Liver (tissue), 9 donors: ENCODE data around the gene CCS. TPM values are rescaled to one million over a fixed set of nuclear protein-coding genes. Genes with fewer than 3 reads are reported as not detected.

Experiments used
- DNase-seq: peaks from one replicate; pipeline ENCODE4 v3.0.0-alpha.2; 2017; ENCODE audit warnings: low spot score
- H3K27ac ChIP-seq, 2 donors: one replicate each; pipeline ENCODE4 v1.7.0; 2013; ENCODE audit warnings: inconsistent platforms in 2 of 2, low read length in 2 of 2, control low read depth in 1 of 2, low read depth in 1 of 2, mild to moderate bottlenecking in 1 of 2
- H3K27me3 ChIP-seq, 4 donors: one replicate each; pipeline versions ENCODE4 v1.6.1 to v1.7.0; 2013; ENCODE audit warnings: low read length in 3 of 4, inconsistent platforms in 1 of 4, mild to moderate bottlenecking in 1 of 4, moderate library complexity in 1 of 4; ENCODE audit not compliant: control insufficient read depth in 4 of 4, insufficient read depth in 4 of 4
- H3K36me3 ChIP-seq, 4 donors: one replicate each; pipeline versions ENCODE4 v1.6.1 to v1.7.0; 2013; ENCODE audit warnings: low read length in 3 of 4, mild to moderate bottlenecking in 3 of 4, low read depth in 1 of 4, moderate library complexity in 1 of 4; ENCODE audit not compliant: control insufficient read depth in 4 of 4, insufficient read depth in 3 of 4
- H3K4me1 ChIP-seq, 4 donors: one replicate each; pipeline versions ENCODE4 v1.6.1 to v1.7.0; 2013; ENCODE audit warnings: low read length in 3 of 4, mild to moderate bottlenecking in 3 of 4, moderate library complexity in 1 of 4; ENCODE audit not compliant: control insufficient read depth in 4 of 4, insufficient read depth in 4 of 4
- H3K4me3 ChIP-seq, 3 donors: one replicate each; pipeline versions ENCODE4 v1.6.1 to v1.7.0; 2013; ENCODE audit warnings: low read length in 3 of 3, control low read depth in 1 of 3, low read depth in 1 of 3, mild to moderate bottlenecking in 1 of 3
- H3K9ac ChIP-seq, 2 donors: one replicate each; pipeline ENCODE4 v1.7.0; 2013; ENCODE audit warnings: low read length in 2 of 2, mild to moderate bottlenecking in 2 of 2, moderate library complexity in 2 of 2, control low read depth in 1 of 2, low read depth in 1 of 2
- H3K9me3 ChIP-seq, 4 donors: one replicate each; pipeline versions ENCODE4 v1.6.1 to v1.7.0; 2013; ENCODE audit warnings: low read length in 3 of 4; ENCODE audit not compliant: control insufficient read depth in 4 of 4
- CTCF ChIP-seq: fragments of 150-350 bp; IDR thresholded peaks from 2 replicates; pipeline ENCODE4 v1.5.1; 2017; ENCODE audit warnings: improper control_type of control experiment, low read depth, low read length; ENCODE audit not compliant: missing input control
- EGR1 ChIP-seq, 2 donors: IDR thresholded peaks; 2 replicates each; pipeline ENCODE4 v1.6.1; 2016 to 2018; ENCODE audit warnings: antibody characterized with exemption in 2 of 2, low read depth in 2 of 2
- FOXA1 ChIP-seq: IDR thresholded peaks from 2 replicates; pipeline ENCODE4 v1.6.1; 2016; ENCODE audit warnings: antibody characterized with exemption
- FOXA2 ChIP-seq: IDR thresholded peaks from 2 replicates; pipeline ENCODE4 v1.6.1; 2016; ENCODE audit warnings: antibody characterized with exemption
- HNF4A ChIP-seq, 2 donors: conservative IDR thresholded peaks; 2 replicates each; pipeline ENCODE4 v1.6.1; 2016; ENCODE audit warnings: antibody characterized with exemption in 2 of 2, mild to moderate bottlenecking in 2 of 2
- MAX ChIP-seq: IDR thresholded peaks from 2 replicates; pipeline ENCODE4 v1.6.1; 2016; ENCODE audit warnings: antibody characterized with exemption
- NR2F2 ChIP-seq: IDR thresholded peaks from 2 replicates; pipeline ENCODE4 v1.6.1; 2016; ENCODE audit warnings: antibody characterized with exemption
- RXRA ChIP-seq, 2 donors: IDR thresholded peaks; 2 replicates each; pipeline ENCODE4 v1.6.1; 2017 to 2018; ENCODE audit warnings: antibody characterized with exemption in 2 of 2, mild to moderate bottlenecking in 1 of 2
- SP1 ChIP-seq: IDR thresholded peaks from 2 replicates; pipeline ENCODE4 v1.6.1; 2018; ENCODE audit warnings: antibody characterized with exemption, mild to moderate bottlenecking
- TAF1 ChIP-seq: conservative IDR thresholded peaks from 2 replicates; pipeline ENCODE4 v1.6.1; 2016; ENCODE audit warnings: antibody characterized with exemption, mild to moderate bottlenecking
- YY1 ChIP-seq: IDR thresholded peaks from 2 replicates; pipeline ENCODE4 v1.6.1; 2016; ENCODE audit warnings: antibody characterized with exemption, mild to moderate bottlenecking
- WGBS: extraction: QIAGEN DNeasy Blood & Tissue Kit; methylation state at CpG from one replicate; pipeline ENCODE4 v1.1.7; 2013; 5-methylcytosine and 5-hydroxymethylcytosine counted together
- polyA plus RNA-seq, 2 donors: library from polyadenylated mRNA; stranded (reverse) in 1 of 2; unstranded in 1 of 2; fragments of 200-250 nt in 1 of 2; fragments of >200 nt in 1 of 2; fragmentation: Nextera tagmentation in 1 of 2; extraction: Ambion mirVana in 1 of 2; gene quantifications; one replicate each; pipeline versions ENCODE4 v1.2.1 to v1.2.3, GENCODE V29; 2013 to 2015
- total RNA-seq, 2 donors: library from RNA; depleted of rRNA; stranded (reverse); fragments of >200 nt; gene quantifications; one replicate each; pipeline ENCODE4 v1.2.3, GENCODE V29; 2014
- TF ChIP-seq, protein P1 (sequence below): IDR thresholded peaks from 2 replicates; pipeline ENCODE4 v1.6.1; 2016; ENCODE audit warnings: antibody characterized with exemption, mild to moderate bottlenecking
- TF ChIP-seq, protein P2 (sequence below): IDR thresholded peaks from 2 replicates; pipeline ENCODE4 v1.6.1; 2016; ENCODE audit warnings: antibody characterized with exemption
- donor health status: healthy.
- donor health status: healthy.
- donor health status: healthy.
- donor health status: healthy.
- donor health status: healthy.

CCS gene
- total and polyA plus RNA-seq, 4 donors: 30.2 to 80.2 (median 46.8) TPM

DNA sequence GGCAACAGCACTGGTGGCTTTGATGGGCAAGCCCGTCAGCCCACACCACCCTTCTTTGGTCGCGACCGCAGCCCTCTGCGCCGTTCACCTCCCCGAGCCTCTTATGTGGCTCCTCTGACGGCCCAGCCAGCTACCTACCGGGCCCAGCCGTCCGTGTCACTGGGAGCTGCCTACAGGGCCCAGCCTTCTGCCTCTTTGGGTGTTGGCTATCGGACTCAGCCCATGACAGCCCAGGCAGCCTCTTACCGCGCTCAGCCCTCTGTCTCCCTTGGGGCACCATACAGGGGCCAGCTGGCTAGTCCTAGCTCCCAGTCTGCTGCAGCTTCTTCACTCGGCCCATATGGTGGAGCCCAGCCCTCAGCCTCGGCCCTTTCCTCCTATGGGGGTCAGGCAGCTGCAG lies 31.5 kb downstream of the CCS start (continued):
- TF ChIP-seq, protein P1, sequence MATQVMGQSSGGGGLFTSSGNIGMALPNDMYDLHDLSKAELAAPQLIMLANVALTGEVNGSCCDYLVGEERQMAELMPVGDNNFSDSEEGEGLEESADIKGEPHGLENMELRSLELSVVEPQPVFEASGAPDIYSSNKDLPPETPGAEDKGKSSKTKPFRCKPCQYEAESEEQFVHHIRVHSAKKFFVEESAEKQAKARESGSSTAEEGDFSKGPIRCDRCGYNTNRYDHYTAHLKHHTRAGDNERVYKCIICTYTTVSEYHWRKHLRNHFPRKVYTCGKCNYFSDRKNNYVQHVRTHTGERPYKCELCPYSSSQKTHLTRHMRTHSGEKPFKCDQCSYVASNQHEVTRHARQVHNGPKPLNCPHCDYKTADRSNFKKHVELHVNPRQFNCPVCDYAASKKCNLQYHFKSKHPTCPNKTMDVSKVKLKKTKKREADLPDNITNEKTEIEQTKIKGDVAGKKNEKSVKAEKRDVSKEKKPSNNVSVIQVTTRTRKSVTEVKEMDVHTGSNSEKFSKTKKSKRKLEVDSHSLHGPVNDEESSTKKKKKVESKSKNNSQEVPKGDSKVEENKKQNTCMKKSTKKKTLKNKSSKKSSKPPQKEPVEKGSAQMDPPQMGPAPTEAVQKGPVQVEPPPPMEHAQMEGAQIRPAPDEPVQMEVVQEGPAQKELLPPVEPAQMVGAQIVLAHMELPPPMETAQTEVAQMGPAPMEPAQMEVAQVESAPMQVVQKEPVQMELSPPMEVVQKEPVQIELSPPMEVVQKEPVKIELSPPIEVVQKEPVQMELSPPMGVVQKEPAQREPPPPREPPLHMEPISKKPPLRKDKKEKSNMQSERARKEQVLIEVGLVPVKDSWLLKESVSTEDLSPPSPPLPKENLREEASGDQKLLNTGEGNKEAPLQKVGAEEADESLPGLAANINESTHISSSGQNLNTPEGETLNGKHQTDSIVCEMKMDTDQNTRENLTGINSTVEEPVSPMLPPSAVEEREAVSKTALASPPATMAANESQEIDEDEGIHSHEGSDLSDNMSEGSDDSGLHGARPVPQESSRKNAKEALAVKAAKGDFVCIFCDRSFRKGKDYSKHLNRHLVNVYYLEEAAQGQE: no peak

- H3K9ac ChIP-seq: no peak overlapping the region
- no peaks in the 10 kb centered on the region for H3K27me3 ChIP-seq
- 96% methylated on average over 26 of the region's 26 CpGs for WGBS
- no peak for TF ChIP-seq YY1
- TF ChIP-seq, protein P2, sequence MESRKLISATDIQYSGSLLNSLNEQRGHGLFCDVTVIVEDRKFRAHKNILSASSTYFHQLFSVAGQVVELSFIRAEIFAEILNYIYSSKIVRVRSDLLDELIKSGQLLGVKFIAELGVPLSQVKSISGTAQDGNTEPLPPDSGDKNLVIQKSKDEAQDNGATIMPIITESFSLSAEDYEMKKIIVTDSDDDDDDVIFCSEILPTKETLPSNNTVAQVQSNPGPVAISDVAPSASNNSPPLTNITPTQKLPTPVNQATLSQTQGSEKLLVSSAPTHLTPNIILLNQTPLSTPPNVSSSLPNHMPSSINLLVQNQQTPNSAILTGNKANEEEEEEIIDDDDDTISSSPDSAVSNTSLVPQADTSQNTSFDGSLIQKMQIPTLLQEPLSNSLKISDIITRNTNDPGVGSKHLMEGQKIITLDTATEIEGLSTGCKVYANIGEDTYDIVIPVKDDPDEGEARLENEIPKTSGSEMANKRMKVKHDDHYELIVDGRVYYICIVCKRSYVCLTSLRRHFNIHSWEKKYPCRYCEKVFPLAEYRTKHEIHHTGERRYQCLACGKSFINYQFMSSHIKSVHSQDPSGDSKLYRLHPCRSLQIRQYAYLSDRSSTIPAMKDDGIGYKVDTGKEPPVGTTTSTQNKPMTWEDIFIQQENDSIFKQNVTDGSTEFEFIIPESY: no peak
- H3K9me3 ChIP-seq: no peaks in the 10 kb centered on the region
- H3K27ac ChIP-seq: no peak overlapping the region
- H3K4me3 ChIP-seq: no peak overlapping the region
- H3K4me1 ChIP-seq: peaks cover 3 to 23% (median 19%) of the 10 kb centered on the region in 4 donors
- DNase-seq: no peak
- peaks cover 16 to 66% (median 51%) of the 10 kb centered on the region in 4 donors for H3K36me3 ChIP-seq
These were observed 32.2 kb downstream of the CCS start for GRCh38 chr11:66625041-66625751.

GRCh38 chr11:66625752-66626149 lies 32.8 kb downstream of the CCS start:
- DNase-seq: no peak
- Histone ChIP-seq H3K27me3 (no peaks in the 10 kb centered on the region), H3K4me3 (no peak overlapping the region), H3K9ac (no peak overlapping the region), H3K27ac (no peak overlapping the region), H3K36me3 (peaks cover 17 to 68% (median 53%) of the 10 kb centered on the region in 4 donors), H3K9me3 (no peaks in the 10 kb centered on the region), H3K4me1 (peaks cover 3 to 20% (median 16%) of the 10 kb centered on the region in 4 donors)
- WGBS: 90% methylated on average over 9 of the region's 9 CpGs
- no peak for TF ChIP-seq NR2F2
- no peak for TF ChIP-seq RXRA (IDR thresholded peaks at IDR 0.05)
- no peak for TF ChIP-seq MAX
- TF ChIP-seq YY1: no peak
- TF ChIP-seq HNF4A (conservative IDR thresholded peaks at IDR 0.05): no peak
- TF ChIP-seq TAF1: no peak
- no peak for TF ChIP-seq SP1
- TF ChIP-seq CTCF: no peak
- no peak for TF ChIP-seq FOXA2
- TF ChIP-seq, protein P2: no peak
- TF ChIP-seq FOXA1: no peak
- TF ChIP-seq EGR1 (IDR thresholded peaks at IDR 0.05; ENCODE audit: low read depth in 2 of 2): no peak
- TF ChIP-seq, protein P1: no peak
